ENCODE results near the gene ATG10.

DNA sequence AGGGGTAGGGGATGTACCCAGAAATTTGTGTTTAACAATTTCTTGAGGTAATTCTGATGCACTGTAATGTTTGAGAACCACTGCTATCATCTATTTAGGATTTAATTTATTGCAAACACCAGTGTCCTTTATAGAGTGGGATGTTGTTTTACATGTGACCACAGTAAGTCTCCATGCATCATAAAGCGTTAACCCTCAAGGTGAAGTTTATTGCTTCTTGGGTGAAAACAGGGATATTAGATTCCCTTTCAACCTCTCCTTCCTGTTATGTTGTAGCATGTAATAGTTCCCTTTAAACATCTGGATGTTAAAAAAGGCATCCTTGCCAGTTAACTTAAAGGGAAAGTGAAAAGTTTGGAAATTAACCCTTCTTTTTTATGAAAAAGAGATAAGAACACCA lies 35.8 kb upstream of the ATG10 start:
- TF ChIP-seq, protein P1, sequence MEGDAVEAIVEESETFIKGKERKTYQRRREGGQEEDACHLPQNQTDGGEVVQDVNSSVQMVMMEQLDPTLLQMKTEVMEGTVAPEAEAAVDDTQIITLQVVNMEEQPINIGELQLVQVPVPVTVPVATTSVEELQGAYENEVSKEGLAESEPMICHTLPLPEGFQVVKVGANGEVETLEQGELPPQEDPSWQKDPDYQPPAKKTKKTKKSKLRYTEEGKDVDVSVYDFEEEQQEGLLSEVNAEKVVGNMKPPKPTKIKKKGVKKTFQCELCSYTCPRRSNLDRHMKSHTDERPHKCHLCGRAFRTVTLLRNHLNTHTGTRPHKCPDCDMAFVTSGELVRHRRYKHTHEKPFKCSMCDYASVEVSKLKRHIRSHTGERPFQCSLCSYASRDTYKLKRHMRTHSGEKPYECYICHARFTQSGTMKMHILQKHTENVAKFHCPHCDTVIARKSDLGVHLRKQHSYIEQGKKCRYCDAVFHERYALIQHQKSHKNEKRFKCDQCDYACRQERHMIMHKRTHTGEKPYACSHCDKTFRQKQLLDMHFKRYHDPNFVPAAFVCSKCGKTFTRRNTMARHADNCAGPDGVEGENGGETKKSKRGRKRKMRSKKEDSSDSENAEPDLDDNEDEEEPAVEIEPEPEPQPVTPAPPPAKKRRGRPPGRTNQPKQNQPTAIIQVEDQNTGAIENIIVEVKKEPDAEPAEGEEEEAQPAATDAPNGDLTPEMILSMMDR (IDR thresholded peaks at IDR 0.05) = no peak
- TF ChIP-seq POLR2A (IDR thresholded peaks at IDR 0.05) = no peak

All from heart left ventricle (tissue), 13 donors.